GM19395 (cell line): ENCODE results near the gene KLHL9.

Source experiments
- ATAC-seq: cut with Tn5 transposase; IDR thresholded peaks from one replicate; pipeline ENCODE4 v1.9.1; 2021; ENCODE audit warnings: mild to moderate bottlenecking, moderate library complexity; ENCODE audit not compliant: unreplicated experiment

Gene KLHL9

GRCh38 chr9:21317956-21318923, 17.0 kb downstream of the KLHL9 start:
- peak; percentile 76 for ATAC-seq

GRCh38 chr9:21316860-21317259, 18.3 kb downstream of the KLHL9 start:
- ATAC-seq: no peak

GRCh38 chr9:21316032-21316842, 19.0 kb downstream of the KLHL9 start:
- no peak for ATAC-seq

GRCh38 chr9:21314152-21314551, 21.1 kb downstream of the KLHL9 start:
- no peak for ATAC-seq

- ATAC-seq: no peak
Measured at GRCh38 chr9:21311889-21312288, 23.3 kb downstream of the KLHL9 start.

- no peak for ATAC-seq
Measured at GRCh38 chr9:21305213-21305612, 30.0 kb downstream of the KLHL9 start, which contains the start of gene IFNA5. TSS of gene IFNA5 (minus strand) at chr9:21305313. CDS start at chr9:21305256, 57 bp downstream.

- no peak for ATAC-seq
Measured at GRCh38 chr9:21295992-21296391, 39.2 kb downstream of the KLHL9 start.

GRCh38 chr9:21294904-21295538, 40.2 kb downstream of the KLHL9 start:
- peak; percentile 93 for ATAC-seq

GRCh38 chr9:21294364-21294774, 40.8 kb downstream of the KLHL9 start:
- peak; percentile 53 for ATAC-seq

- ATAC-seq: no peak
Measured at GRCh38 chr9:21289848-21290247, 45.4 kb downstream of the KLHL9 start.

GRCh38 chr9:21287280-21287679, 47.9 kb downstream of the KLHL9 start:
- ATAC-seq: no peak

GRCh38 chr9:21286659-21287058, 48.5 kb downstream of the KLHL9 start:
- ATAC-seq: no peak

- no peak for ATAC-seq
Measured at GRCh38 chr9:21286099-21286498, 49.1 kb downstream of the KLHL9 start.

GRCh38 chr9:21281275-21281674, 53.9 kb downstream of the KLHL9 start:
- ATAC-seq: no peak
